HG02981 (cell line): ENCODE measurements around the gene LGALS7B.
"Not testable (repeated sequence)": the region's sequence is repeated elsewhere in the genome, so short reads cannot be mapped to it uniquely, and the experiment has no call there.

Experiments
- ATAC-seq: cut with Tn5 transposase; IDR thresholded peaks from one replicate; pipeline ENCODE4 v1.9.1; 2021; ENCODE audit warnings: mild to moderate bottlenecking, moderate library complexity; ENCODE audit not compliant: unreplicated experiment

The LGALS7B gene

DNA sequence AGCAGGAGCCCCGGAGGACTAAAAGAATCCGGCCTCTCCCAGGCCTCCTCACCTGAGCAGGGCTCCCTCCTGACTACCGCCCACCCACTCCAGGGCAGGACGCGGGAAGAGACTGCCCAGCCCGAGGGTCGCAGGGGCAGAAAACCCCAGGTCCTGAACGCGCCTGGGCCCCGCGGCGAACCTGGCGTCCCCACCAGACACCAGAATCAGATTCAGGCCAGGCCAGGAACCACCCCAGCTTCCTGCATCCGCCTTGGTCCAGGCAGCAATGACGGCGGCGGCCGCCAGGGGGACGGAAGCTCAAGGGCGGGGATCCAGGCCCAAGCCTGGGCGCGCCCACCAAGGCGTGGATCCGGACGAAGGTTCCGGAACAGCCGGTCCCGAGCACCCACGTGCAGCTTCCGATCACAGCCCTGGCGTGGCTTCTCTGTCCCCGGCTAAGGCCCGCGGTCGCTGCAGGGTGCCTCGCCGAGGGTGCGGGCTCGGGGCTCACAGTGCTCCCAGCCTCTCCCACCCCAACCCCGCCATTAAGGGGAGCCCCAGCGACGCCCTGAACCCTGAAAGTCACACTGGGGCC lies 19.3 kb upstream of the LGALS7B start:
- peak; percentile 58 for ATAC-seq

- ATAC-seq, result not testable (repeated sequence)
Observed at GRCh38 chr19:38770228-38770948, 18.6 kb upstream of the LGALS7B start.

DNA sequence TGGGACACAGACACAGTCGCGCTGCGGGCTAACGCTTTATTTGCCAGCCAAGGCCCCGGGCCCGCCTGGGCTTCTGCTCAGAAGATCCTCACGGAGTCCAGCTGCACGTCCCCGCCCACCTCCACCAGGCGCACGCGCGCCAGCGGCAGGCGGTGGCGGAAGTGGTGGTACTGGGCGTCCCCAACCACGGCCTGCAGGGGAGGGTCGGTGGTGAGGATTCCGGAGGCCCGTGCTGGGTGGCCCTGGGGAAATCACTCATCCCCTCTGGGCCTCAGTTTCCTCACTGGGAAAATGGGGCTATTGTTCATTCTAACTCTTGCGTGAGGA lies 18.1 kb upstream of the LGALS7B start:
- not testable (repeated sequence) for ATAC-seq

GRCh38 chr19:38771569-38771968 lies 17.4 kb upstream of the LGALS7B start:
- ATAC-seq, result not testable (repeated sequence)

DNA sequence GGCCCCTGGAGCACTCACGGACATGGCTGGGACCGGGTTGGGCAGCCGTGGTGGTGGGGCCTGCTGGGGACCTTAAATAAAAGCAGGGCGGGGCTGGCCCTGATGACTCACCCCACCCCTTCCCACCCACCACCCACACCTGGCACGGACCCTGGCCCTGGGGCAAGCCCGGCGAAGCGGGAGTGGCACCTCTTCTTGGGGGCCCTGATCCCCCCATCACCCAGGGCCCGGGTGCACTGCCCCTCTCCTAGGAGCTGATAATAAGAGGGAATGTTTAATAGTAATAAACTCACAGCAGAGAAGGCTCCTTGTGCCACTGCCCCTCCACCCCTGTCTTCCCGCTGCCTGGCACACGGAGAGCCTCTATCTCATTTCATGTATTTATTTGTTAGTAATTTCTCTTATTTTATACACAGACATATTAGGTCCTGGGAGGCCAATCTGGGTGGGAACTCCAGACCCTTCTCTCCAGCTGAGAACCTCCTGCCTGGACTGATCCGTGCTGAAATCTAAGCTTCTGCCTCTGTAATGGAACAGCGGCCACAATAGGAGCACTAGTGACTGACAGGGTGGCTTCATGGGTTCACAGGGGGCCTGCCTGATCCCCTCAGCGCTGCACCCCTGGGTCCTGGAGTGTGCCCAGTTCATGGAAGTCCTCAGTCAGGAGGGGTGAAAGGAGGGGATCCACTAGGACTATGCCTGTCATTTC lies 15.4 kb upstream of the LGALS7B start, which contains the start of gene LGALS7:
LGALS7 (minus strand) TSS at position 49 of the 709 bp plus-strand sequence; CDS start at position 24, 25 bp downstream.
- ATAC-seq, result no peak

- no peak for ATAC-seq
Observed at GRCh38 chr19:38774181-38774950, 14.6 kb upstream of the LGALS7B start.

- ATAC-seq, result no peak
Observed at GRCh38 chr19:38778733-38779132, 10.3 kb upstream of the LGALS7B start.

GRCh38 chr19:38780443-38780842 lies 8.6 kb upstream of the LGALS7B start:
- ATAC-seq, result no peak

DNA sequence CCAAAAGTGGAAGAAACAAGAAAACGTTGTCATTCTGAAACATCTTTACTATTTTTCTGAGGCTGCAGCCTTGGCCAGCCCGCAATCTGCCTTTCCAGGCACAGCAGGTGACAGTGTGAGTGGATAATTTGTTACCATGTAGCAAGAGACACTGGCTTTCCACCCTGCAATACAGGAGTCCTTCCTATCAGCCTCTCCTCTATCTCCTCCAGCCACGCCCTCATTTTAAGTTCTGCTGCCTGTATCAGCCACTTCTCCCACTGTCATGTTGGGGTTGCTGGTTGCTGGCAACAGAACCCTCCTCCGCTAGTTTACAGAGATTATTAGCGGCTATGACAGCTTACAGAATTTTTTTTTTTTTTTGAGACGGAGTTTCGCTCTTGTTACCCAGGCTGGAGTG lies 7.9 kb upstream of the LGALS7B start:
- ATAC-seq, result no peak

DNA sequence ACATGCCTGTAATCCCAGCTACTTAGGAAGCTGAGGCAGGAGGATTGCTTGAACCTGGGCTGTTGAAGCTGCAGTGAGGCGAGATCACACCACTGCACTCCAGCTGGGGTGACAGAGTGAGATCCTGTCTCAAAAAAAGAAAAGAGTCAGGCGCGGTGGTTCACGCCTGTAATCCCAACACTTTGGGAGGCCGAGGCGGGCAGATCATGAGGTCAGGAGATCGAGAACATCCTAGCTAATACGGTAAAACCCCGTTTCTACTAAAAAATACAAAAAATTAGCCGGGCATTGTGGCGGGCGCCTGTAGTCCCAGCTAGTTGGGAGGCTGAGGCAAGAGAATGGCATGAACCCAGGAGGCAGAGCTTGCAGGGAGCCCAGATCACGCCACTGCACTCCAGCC lies 6.8 kb upstream of the LGALS7B start:
- ATAC-seq, result not testable (repeated sequence)

DNA sequence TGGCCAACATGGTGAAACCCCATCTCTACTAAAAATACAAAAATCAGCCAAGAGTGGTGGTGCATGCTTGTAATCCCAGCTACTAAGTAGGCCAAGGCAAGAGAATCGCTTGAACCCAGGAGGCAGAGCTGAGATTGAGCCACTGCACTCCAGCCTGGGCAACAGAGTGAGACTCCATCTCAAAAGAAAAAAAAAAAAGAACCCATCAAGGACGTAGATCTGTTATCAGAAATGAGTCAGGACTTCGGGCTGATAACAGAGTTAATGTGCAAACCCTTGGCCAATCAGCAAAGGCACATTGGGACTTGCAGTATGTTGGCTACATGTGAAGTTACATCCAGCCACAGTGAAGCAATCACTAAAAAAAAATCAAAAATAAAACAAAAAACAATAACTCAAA lies 4.8 kb upstream of the LGALS7B start:
- no peak for ATAC-seq

GRCh38 chr19:38785187-38785699 lies 3.8 kb upstream of the LGALS7B start:
- ATAC-seq, result no peak

GRCh38 chr19:38786061-38786460 lies 2.9 kb upstream of the LGALS7B start:
- not testable (repeated sequence) for ATAC-seq

DNA sequence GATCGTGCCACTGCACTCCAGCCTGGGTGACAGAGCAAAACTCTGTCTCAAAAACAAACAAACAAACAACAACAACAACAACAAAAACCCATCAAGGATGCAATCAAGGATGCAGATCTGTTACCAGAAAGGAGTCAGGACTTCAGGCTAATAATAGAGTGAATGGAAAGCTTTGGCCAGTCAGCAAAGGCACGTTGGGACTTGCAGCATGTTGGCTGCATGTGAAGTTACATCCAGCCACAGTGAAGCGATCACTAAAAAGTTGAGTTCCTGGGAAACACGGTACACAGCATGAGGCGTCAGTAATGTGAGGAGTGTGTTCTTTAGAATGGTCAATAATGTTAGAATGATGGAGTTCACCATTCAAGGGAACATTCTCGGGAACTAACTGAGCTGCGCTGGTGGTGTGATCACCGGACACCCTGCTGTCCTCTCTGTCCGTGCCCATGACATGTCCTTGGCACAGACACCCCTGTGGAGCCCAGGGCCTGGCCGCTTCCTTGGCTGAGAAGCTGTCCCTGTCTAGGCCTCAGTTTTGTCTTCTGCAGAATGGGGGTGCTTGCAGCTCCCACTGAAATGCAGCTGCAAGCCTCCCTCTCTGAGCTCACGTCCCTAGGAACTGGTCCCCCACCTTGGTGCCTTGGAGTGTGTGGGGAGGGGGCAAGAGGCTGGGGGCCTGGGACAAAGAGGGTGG lies 2.3 kb upstream of the LGALS7B start:
- ATAC-seq, result no peak

DNA sequence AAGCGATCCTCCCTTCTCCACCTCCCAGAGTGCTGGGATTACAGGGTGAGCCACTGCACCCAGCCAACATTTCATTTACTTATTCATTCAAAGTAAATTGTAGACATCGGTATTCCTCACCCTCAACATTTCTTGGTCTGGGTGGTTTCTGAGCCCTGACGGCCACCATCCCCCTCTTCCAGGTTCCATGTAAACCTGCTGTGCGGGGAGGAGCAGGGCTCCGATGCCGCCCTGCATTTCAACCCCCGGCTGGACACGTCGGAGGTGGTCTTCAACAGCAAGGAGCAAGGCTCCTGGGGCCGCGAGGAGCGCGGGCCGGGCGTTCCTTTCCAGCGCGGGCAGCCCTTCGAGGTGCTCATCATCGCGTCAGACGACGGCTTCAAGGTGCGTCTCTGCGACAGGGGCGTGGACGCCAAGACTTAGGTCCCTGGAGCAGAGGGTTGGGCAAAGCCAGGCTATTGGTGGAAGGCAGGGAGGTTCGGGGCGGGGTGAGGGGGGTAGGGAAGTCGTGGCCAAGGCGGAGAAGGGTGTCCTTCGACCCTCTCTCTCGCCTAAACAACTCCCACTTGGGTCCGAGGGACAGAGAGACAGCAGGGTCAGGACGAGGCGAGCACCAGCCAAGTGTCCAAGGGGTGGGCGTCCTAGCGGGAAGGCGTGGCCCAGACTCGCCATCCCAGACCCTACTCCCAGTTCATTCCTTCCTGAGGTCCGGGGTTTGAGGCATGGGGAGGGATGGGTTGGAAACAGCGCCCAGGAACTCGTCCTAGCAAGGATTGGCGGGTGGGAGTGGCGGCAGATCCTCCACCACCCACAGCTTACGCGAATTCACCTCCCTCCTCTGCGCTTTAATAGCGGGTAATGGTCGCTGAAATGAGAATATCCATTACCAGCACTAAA lies 1.8 kb downstream of the LGALS7B start:
- ATAC-seq, result not testable (repeated sequence)

DNA sequence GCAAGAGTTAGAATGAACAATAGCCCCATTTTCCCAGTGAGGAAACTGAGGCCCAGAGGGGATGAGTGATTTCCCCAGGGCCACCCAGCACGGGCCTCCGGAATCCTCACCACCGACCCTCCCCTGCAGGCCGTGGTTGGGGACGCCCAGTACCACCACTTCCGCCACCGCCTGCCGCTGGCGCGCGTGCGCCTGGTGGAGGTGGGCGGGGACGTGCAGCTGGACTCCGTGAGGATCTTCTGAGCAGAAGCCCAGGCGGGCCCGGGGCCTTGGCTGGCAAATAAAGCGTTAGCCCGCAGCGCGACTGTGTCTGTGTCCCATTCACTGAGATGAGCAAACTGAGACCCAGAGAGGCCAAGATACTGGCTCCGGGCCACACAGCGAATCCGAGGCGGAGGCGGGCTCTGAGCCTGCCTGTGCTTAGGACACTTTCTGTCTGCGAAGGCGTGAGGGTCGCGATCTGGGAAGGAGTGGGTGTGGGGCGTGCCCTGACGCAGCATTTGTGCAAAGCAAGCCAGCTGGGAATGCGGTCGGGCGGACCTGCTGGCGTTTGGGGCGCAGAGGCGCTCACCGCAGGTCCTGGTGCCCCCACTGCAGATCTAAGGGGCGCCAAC lies 2.6 kb downstream of the LGALS7B start:
- ATAC-seq, result peak; percentile 50

- no peak for ATAC-seq
Observed at GRCh38 chr19:38792250-38793111, 3.5 kb downstream of the LGALS7B start.

DNA sequence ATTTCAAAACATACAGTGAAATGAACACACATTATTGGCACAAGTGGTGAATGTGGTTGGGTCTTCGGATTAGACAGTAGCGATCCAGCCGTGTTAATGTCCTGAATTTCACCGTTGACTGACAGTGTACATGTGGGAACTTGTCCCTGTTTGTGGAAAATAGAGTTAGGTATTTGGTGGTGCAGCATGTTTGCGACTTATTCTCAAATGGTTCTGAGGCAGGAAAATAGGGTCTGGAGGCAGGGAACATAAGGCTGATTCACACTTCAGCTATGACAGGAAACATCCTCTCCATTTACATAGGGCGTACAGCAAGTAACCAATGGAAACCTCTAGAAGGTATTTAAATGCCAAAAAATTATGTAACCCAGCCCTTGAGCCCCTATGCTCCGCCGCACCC lies 4.2 kb downstream of the LGALS7B start:
- ATAC-seq, result no peak
